ENCODE data around the gene ZBTB21. TPM values are rescaled to one million over a fixed set of nuclear protein-coding genes. Genes with fewer than 3 reads are reported as not detected.

ZBTB21 gene
- total RNA-seq, 1 experiment from 2014 or later = 5.1 TPM

GRCh38 chr21:42027822-42028765 is 17.9 kb upstream of the ZBTB21 start:
- no peak overlapping the region for H3K4me3 ChIP-seq
- DNase-seq = no peak
- H3K27me3 ChIP-seq = no peaks in the 10 kb centered on the region
- H3K9me3 ChIP-seq = no peaks in the 10 kb centered on the region
- no peaks in the 10 kb centered on the region for H3K36me3 ChIP-seq

GRCh38 chr21:42027085-42027821 is 17.1 kb upstream of the ZBTB21 start:
- no peak for DNase-seq
- Histone ChIP-seq H3K36me3 (no peaks in the 10 kb centered on the region), H3K4me3 (no peak overlapping the region), H3K9me3 (no peaks in the 10 kb centered on the region), H3K27me3 (no peaks in the 10 kb centered on the region)

- DNase-seq = no peak
- no peaks in the 10 kb centered on the region for H3K9me3 ChIP-seq
- H3K27me3 ChIP-seq = no peaks in the 10 kb centered on the region
- no peaks in the 10 kb centered on the region for H3K36me3 ChIP-seq
- no peak overlapping the region for H3K4me3 ChIP-seq
Observed at GRCh38 chr21:42026082-42026435, 15.9 kb upstream of the ZBTB21 start.

GRCh38 chr21:42025376-42026081 is 15.4 kb upstream of the ZBTB21 start:
- Histone ChIP-seq H3K36me3 (no peaks in the 10 kb centered on the region), H3K9me3 (no peaks in the 10 kb centered on the region), H3K27me3 (no peaks in the 10 kb centered on the region), H3K4me3 (no peak overlapping the region)
- peak; percentile 47 for DNase-seq

- no peak for DNase-seq
- H3K9me3 ChIP-seq = no peaks in the 10 kb centered on the region
- H3K36me3 ChIP-seq = no peaks in the 10 kb centered on the region
- H3K27me3 ChIP-seq = no peaks in the 10 kb centered on the region
- no peak overlapping the region for H3K4me3 ChIP-seq
Observed at GRCh38 chr21:42022906-42023305, 12.7 kb upstream of the ZBTB21 start.

- Histone ChIP-seq H3K4me3 (no peak overlapping the region), H3K9me3 (no peaks in the 10 kb centered on the region), H3K27me3 (no peaks in the 10 kb centered on the region), H3K36me3 (no peaks in the 10 kb centered on the region)
- no peak for DNase-seq
Observed at GRCh38 chr21:42022091-42022430, 11.9 kb upstream of the ZBTB21 start.

- H3K36me3 ChIP-seq = no peaks in the 10 kb centered on the region
- H3K9me3 ChIP-seq = no peaks in the 10 kb centered on the region
- no peak for DNase-seq
- H3K27me3 ChIP-seq = no peaks in the 10 kb centered on the region
- H3K4me3 ChIP-seq = no peak overlapping the region
Observed at GRCh38 chr21:42021371-42022090, 11.4 kb upstream of the ZBTB21 start.

- DNase-seq = no peak
- H3K36me3 ChIP-seq = no peaks in the 10 kb centered on the region
Observed at GRCh38 chr21:42019706-42020105, 9.5 kb upstream of the ZBTB21 start.

GRCh38 chr21:42019101-42019605 is 9.0 kb upstream of the ZBTB21 start:
- H3K27me3 ChIP-seq = no peaks in the 10 kb centered on the region
- no peak for DNase-seq
- no peaks in the 10 kb centered on the region; the same call in 1 of the 2 replicates for H3K9me3 ChIP-seq
- no peak overlapping the region for H3K4me3 ChIP-seq
- H3K36me3 ChIP-seq = no peaks in the 10 kb centered on the region

More at GRCh38 chr21:42019706-42020105, 9.5 kb upstream of the ZBTB21 start:
- no peaks in the 10 kb centered on the region; the same call in 1 of the 2 replicates for H3K9me3 ChIP-seq
- no peaks in the 10 kb centered on the region for H3K27me3 ChIP-seq
- no peak overlapping the region for H3K4me3 ChIP-seq

- Histone ChIP-seq H3K4me3 (no peak overlapping the region), H3K36me3 (no peaks in the 10 kb centered on the region), H3K27me3 (no peaks in the 10 kb centered on the region), H3K9me3 (no peaks in the 10 kb centered on the region; the same call in 1 of the 2 replicates)
- DNase-seq = no peak
Observed at GRCh38 chr21:42017022-42017421, 6.9 kb upstream of the ZBTB21 start.

- Histone ChIP-seq H3K4me3 (no peak overlapping the region), H3K36me3 (no peaks in the 10 kb centered on the region), H3K27me3 (no peaks in the 10 kb centered on the region), H3K9me3 (no peaks in the 10 kb centered on the region; the same call in 1 of the 2 replicates)
- DNase-seq = no peak
Observed at GRCh38 chr21:42016364-42016985, 6.3 kb upstream of the ZBTB21 start.

GRCh38 chr21:42013931-42014330 is 3.8 kb upstream of the ZBTB21 start:
- Histone ChIP-seq H3K36me3 (no peaks in the 10 kb centered on the region), H3K9me3 (no peaks in the 10 kb centered on the region; the same call in 1 of the 2 replicates), H3K4me3 (no peak overlapping the region), H3K27me3 (no peaks in the 10 kb centered on the region)
- no peak for DNase-seq

GRCh38 chr21:42013376-42013775 is 3.2 kb upstream of the ZBTB21 start:
- H3K9me3 ChIP-seq = no peaks in the 10 kb centered on the region; the same call in 1 of the 2 replicates
- no peak for DNase-seq
- no peaks in the 10 kb centered on the region for H3K27me3 ChIP-seq
- no peaks in the 10 kb centered on the region for H3K36me3 ChIP-seq
- no peak overlapping the region for H3K4me3 ChIP-seq

- Histone ChIP-seq H3K36me3 (peaks cover 2% of the 10 kb centered on the region), H3K27me3 (no peaks in the 10 kb centered on the region), H3K4me3 (no peak overlapping the region), H3K9me3 (no peaks in the 10 kb centered on the region; the same call in 1 of the 2 replicates)
- DNase-seq = no peak
Observed at GRCh38 chr21:42012763-42013329, 2.7 kb upstream of the ZBTB21 start.

- H3K36me3 ChIP-seq = peaks cover 7% of the 10 kb centered on the region
- no peaks in the 10 kb centered on the region for H3K27me3 ChIP-seq
- no peak overlapping the region for H3K4me3 ChIP-seq
- peak; percentile 96 for DNase-seq
- H3K9me3 ChIP-seq = no peaks in the 10 kb centered on the region; the same call in 1 of the 2 replicates
Observed at GRCh38 chr21:42012344-42012743, 2.2 kb upstream of the ZBTB21 start.

All from MG63 (cell line).